IPS-18c (cell line): ENCODE measurements around the gene GPBP1.
"Not testable (repeated sequence)": the region's sequence is repeated elsewhere in the genome, so short reads cannot be mapped to it uniquely, and the experiment has no call there.

Experiments
- H3K4me3 ChIP-seq: 2 replicates; pipeline ENCODE4 v1.7.0; 2013; ENCODE audit warnings: low read depth, mild to moderate bottlenecking, low read length, moderate library complexity; ENCODE audit not compliant: insufficient read depth
- H3K9me3 ChIP-seq: one replicate; pipeline ENCODE4 v1.6.1; 2013; ENCODE audit warnings: mild to moderate bottlenecking, low read length, moderate library complexity; ENCODE audit not compliant: control insufficient read depth, insufficient read depth

The GPBP1 gene

GRCh38 chr5:57298985-57299491 is 125.2 kb downstream of the GPBP1 start:
- Histone ChIP-seq H3K4me3 (no peak overlapping the region), H3K9me3 (no peaks in the 10 kb centered on the region)

DNA sequence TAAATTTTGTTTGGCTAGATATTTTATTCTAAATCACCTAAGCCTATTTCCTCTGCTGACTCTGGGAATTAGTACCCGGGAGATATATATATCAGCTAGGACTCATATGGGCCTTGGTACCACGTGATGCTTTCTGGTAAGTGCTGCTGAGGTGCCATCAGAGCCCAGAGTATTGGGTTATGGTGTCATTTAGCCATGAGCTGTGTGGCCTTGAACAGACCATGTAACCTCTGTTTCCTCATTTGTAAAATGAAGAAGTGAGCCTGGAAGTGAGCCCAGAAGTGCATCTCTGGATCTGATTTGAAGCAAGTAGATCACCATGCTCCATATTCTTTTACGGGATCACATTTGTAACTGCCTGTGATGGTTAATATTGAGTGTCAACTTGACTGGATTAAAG is 126.1 kb downstream of the GPBP1 start:
- H3K9me3 ChIP-seq: no peaks in the 10 kb centered on the region
- no peak overlapping the region for H3K4me3 ChIP-seq

DNA sequence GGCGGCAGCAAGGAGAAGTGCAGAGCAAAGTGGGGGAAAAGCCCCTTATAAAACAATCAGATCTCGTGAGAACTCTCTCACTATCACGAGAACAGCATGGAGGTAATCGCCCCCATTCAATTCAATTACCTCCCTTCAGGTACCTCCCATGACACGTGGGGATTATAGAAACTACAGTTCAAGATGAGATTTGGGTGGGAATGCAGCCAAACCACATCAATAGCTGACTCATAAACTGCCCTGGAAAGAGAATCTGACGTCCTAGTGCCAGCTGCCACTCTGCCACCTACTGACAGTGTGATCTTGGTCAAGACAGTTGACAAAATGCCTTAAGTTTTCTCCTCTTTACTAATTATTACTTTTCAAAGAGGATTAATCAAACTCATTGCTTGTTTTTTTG is 128.3 kb downstream of the GPBP1 start:
- H3K9me3 ChIP-seq: no peaks in the 10 kb centered on the region
- H3K4me3 ChIP-seq: no peak overlapping the region

GRCh38 chr5:57302643-57303042 is 128.8 kb downstream of the GPBP1 start:
- H3K4me3 ChIP-seq: no peak overlapping the region
- no peaks in the 10 kb centered on the region for H3K9me3 ChIP-seq

- H3K4me3 ChIP-seq: no peak overlapping the region
- H3K9me3 ChIP-seq: no peaks in the 10 kb centered on the region
Observed at GRCh38 chr5:57303985-57304384, 130.1 kb downstream of the GPBP1 start.

- H3K4me3 ChIP-seq: no peak overlapping the region
- H3K9me3 ChIP-seq: no peaks in the 10 kb centered on the region
Observed at GRCh38 chr5:57304931-57305330, 131.1 kb downstream of the GPBP1 start.

- no peak overlapping the region for H3K4me3 ChIP-seq
- no peaks in the 10 kb centered on the region for H3K9me3 ChIP-seq
Observed at GRCh38 chr5:57306359-57306758, 132.5 kb downstream of the GPBP1 start.

GRCh38 chr5:57307516-57307915 is 133.7 kb downstream of the GPBP1 start:
- Histone ChIP-seq H3K9me3 (no peaks in the 10 kb centered on the region), H3K4me3 (no peak overlapping the region)

DNA sequence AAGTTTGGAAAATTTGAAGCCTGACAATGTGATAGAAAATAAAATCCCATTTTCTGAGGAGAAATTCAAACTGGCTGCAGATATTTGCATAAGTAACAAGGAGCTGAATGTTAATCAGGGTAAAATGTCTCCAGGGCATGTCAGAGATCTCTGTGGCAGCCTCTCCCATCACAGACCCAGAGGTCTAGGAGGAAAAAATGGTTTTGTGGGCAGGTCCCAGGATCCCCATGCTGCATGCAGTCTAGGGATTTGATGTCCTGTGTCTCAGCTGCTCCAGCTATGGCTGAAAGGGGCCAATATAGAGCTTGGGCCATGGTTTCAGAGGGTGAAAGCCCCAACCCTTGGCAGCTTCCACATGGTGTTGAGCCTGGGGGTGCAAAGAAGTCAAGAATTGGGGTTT is 135.2 kb downstream of the GPBP1 start:
- not testable (repeated sequence) for H3K4me3 ChIP-seq, H3K9me3 ChIP-seq

DNA sequence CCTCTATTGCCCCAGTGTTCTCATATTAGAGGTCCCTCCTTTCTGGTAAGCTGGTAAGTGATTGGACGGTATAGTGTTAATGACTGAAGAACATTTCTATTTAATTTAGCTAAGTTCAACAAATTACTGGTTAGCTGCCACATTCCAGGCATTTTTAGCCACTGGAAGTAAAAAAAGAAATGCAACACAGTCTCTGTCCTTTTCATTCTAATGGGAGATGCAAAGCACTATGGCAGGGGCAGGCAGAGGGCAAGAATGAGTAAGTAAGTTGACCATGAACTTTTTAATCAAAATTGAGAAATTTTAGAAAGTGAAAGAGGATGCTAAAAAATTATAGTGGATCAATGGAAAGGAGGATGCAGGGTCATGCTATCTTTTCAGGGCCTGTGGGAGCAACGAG is 137.4 kb downstream of the GPBP1 start:
- Histone ChIP-seq H3K4me3 (no peak overlapping the region), H3K9me3 (no peaks in the 10 kb centered on the region)

DNA sequence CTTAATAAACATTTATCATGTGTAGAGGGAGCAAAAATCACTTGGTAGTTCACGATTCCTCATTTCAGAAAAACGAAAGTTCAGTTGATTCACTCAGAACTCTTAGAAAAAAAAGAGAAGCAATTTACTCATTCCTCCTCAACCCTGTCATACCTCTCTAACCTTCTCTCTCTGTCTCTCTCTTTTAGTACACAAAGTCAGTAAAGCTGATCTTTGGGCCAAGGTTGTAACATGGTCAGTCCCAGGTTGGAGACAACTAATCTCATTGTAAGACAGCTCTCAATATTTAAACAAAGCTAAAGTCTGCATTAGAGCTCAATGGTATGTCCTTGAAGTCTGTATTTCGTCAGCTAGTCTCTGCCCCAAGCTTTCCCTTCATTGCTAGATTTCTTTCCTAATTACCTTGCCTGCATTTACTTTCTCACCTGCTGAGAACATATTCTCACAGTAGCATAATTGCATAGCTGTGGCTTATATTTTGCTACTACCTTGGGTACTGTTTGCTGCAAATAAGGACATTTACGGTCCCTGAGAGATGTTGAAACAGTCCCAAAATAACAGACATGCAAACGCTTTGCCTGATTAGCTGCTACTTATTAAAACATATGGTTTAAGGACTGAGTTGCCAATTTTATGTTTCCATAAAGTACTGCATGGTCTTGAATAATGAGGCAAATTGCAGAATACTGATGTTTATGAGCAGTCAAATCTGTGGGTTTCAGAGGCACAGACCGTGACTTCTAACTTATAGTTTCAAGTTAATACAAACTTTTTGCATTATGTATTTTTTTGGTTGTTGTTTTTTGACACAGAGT is 138.3 kb downstream of the GPBP1 start:
- Histone ChIP-seq H3K4me3 (no peak overlapping the region), H3K9me3 (no peaks in the 10 kb centered on the region)

- H3K4me3 ChIP-seq: no peak overlapping the region
- H3K9me3 ChIP-seq: no peaks in the 10 kb centered on the region
Observed at GRCh38 chr5:57313716-57314115, 139.9 kb downstream of the GPBP1 start.
